Activated CD4-positive, alpha-beta memory T cell treated with anti-CD3 and anti-CD28 coated beads, Interleukin-2, amount 10 ng/mL, durations not matched to agents 7 days and 5 days (primary cell): ENCODE measurements around the gene CTU1. TPM values are rescaled to one million over a fixed set of nuclear protein-coding genes. Genes with fewer than 3 reads are reported as not detected.
A peak's percentile ranks its signal among the peaks of the same experiment; 100 is the strongest.

ENCODE experiments used
- CTCF ChIA-PET: fragments of 350-600 bp; sonication (Branson Sonifier 250); formaldehyde crosslinking; loops from one replicate; lab custom pipeline; 2021; ENCODE audit warnings: antibody characterized with exemption, inconsistent platforms; lab: Charles Lee
- POLR2A ChIA-PET: fragments of 350-600 bp; sonication (Branson Sonifier 250); formaldehyde crosslinking; loops from one replicate; lab custom pipeline; 2021; ENCODE audit warnings: antibody characterized with exemption; lab: Charles Lee
- DNase-seq: peaks from one replicate; pipeline ENCODE4 v3.0.0-alpha.2; 2020
- H3K27ac Mint-ChIP-seq: one replicate; pipeline ENCODE4 v1.8.0; 2021; ENCODE audit warnings: mild to moderate bottlenecking, mixed read lengths
- H3K27me3 Mint-ChIP-seq: one replicate; pipeline ENCODE4 v1.8.0; 2021; ENCODE audit warnings: mixed read lengths
- H3K36me3 Mint-ChIP-seq: one replicate; pipeline ENCODE4 v1.8.0; 2021; ENCODE audit warnings: low read depth, mixed read lengths
- H3K4me1 Mint-ChIP-seq: one replicate; pipeline ENCODE4 v1.8.0; 2021; ENCODE audit warnings: mixed read lengths
- H3K4me3 Mint-ChIP-seq: one replicate; pipeline ENCODE4 v1.8.0; 2021; ENCODE audit warnings: mild to moderate bottlenecking, mixed read lengths
- H3K9me3 Mint-ChIP-seq: one replicate; pipeline ENCODE4 v1.8.0; 2021; ENCODE audit warnings: mixed read lengths
- total RNA-seq, 2 experiments: library from RNA; stranded (reverse); gene quantifications; one replicate each; pipeline ENCODE4 v1.2.3, GENCODE V29; 2021

Gene CTU1
- total RNA-seq, 2 experiments from 2014 or later = 9.0 to 9.4 TPM

DNA sequence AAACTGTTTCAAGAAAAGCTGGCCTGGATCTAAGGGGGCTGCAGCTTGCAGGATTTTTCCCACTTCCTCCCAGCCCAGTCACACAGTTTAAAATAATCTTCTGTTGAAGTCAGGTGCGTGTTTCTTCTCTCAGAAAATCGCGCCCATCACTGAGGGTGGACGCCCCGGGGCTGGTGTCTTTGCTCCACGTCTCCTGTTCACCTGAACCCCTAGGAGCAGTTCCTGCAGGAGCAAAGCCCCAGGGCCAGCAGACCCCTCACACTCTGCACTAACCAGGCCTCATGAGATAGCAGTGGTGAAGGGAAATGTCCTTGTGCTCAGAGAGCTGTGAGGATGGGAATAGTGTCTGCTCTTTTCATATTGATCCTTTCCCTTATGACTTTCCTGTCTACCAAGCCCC, 33.0 kb upstream of the CTU1 start:
- H3K4me3 Mint-ChIP-seq = no peak overlapping the region
- no peaks in the 10 kb centered on the region for H3K9me3 Mint-ChIP-seq
- H3K4me1 Mint-ChIP-seq = peaks cover 11% of the 10 kb centered on the region
- H3K36me3 Mint-ChIP-seq = no peaks in the 10 kb centered on the region
- no peak for DNase-seq
- ChIA-PET POLR2A (no interaction called here), CTCF (no interaction called here)
- no peak overlapping the region for H3K27ac Mint-ChIP-seq
- H3K27me3 Mint-ChIP-seq = peaks cover 27% of the 10 kb centered on the region

DNA sequence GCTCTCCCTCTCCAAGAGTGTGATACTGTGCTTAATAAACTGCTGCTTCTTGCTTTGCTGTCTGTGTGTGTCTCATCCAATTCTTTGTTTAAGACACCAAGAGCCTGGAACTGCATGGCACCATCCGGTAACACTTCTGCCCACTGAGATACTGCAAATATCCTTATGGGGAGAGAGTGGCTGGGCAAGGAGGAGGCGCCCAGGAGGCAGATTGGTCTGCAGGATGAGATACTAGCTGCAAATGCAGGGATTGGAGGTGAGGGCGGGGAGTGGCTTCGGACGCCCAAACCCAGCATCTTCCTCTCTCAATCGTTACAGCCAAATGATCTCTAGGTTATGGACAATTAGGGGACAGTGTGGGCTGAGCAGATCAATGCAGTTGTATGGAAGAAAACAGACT, 32.2 kb upstream of the CTU1 start:
- ChIA-PET CTCF (no interaction called here), POLR2A (no interaction called here)

DNA sequence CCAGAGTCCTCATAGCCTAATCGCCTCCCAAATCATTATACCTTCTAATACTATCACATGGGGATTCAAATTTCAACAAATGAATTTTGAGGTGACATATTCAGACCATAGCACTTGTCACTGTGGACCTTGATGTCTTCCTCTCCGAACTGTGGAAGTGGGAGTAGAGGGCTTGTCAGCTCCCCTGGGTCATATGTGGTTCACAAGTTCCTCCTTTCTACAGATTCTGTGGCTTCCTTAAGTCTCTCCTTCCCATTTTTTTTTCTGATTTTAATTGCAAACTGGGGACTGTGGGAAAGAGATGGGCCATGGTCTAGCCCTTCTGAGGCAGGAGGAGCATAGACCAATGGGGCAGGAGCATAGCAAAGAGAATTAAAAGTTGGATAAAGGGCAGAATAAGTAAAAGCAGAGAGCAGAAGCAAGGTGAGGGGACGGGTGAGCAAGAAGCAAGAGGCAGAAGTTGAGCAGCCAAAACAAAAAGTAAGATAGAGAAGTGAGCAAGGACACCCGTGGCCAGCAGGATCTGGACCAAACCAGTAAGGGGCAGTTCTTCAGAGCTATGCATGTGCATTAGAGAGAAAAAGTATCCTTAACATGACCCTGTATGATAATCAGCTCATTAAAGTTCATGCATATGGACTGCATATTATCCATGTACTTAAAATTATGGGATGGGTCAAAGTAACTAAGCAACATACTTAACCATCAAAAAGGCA, 31.2 kb upstream of the CTU1 start:
- DNase-seq = no peak
- peaks cover 31% of the 10 kb centered on the region for H3K27me3 Mint-ChIP-seq
- H3K27ac Mint-ChIP-seq = no peak overlapping the region
- ChIA-PET POLR2A (no interaction called here), CTCF (no interaction called here)
- H3K36me3 Mint-ChIP-seq = no peaks in the 10 kb centered on the region
- H3K9me3 Mint-ChIP-seq = peaks cover 2% of the 10 kb centered on the region
- no peak overlapping the region for H3K4me3 Mint-ChIP-seq
- peaks cover 11% of the 10 kb centered on the region for H3K4me1 Mint-ChIP-seq

More for the DNA sequence above, 32.2 kb upstream of the CTU1 start:
- peaks cover 31% of the 10 kb centered on the region for H3K27me3 Mint-ChIP-seq
- peaks cover 11% of the 10 kb centered on the region for H3K4me1 Mint-ChIP-seq
- H3K4me3 Mint-ChIP-seq = no peak overlapping the region
- no peaks in the 10 kb centered on the region for H3K9me3 Mint-ChIP-seq
- H3K36me3 Mint-ChIP-seq = no peaks in the 10 kb centered on the region
- H3K27ac Mint-ChIP-seq = no peak overlapping the region
- no peak for DNase-seq

DNA sequence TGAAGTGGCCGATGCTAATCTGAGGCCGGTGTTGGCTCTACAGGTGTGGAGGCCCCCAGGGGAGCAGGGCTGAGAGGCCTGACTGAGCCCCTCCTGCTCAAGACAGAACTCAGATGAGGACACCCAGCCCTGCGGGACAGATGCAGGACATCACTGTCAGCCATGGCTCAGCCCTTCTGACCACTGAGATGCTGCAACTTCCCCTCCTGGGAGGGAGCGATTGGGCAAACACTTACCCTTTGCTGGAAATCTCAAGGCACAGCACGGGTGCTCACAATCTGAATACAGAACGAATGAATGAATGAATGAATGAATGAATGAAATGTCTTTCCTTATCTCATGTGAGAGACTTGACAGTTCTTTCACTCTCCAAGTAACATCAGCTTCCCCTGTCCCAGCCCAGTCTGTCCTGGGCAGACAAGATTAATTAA, 30.4 kb upstream of the CTU1 start:
- Mint-ChIP-seq H3K9me3 (peaks cover 2% of the 10 kb centered on the region), H3K36me3 (no peaks in the 10 kb centered on the region), H3K4me3 (no peak overlapping the region), H3K4me1 (peaks cover 11% of the 10 kb centered on the region), H3K27me3 (peaks cover 33% of the 10 kb centered on the region), H3K27ac (no peak overlapping the region)
- CTCF ChIA-PET = no interaction called here
- POLR2A ChIA-PET = no interaction called here
- DNase-seq = no peak

- Mint-ChIP-seq H3K36me3 (no peaks in the 10 kb centered on the region), H3K9me3 (peaks cover 2% of the 10 kb centered on the region), H3K4me3 (no peak overlapping the region), H3K27ac (no peak overlapping the region), H3K4me1 (peaks cover 11% of the 10 kb centered on the region), H3K27me3 (peaks cover 33% of the 10 kb centered on the region)
- CTCF ChIA-PET = no interaction called here
- no peak for DNase-seq
- POLR2A ChIA-PET = no interaction called here
Observed at GRCh38 chr19:51137792-51138425, 29.7 kb upstream of the CTU1 start.

DNA sequence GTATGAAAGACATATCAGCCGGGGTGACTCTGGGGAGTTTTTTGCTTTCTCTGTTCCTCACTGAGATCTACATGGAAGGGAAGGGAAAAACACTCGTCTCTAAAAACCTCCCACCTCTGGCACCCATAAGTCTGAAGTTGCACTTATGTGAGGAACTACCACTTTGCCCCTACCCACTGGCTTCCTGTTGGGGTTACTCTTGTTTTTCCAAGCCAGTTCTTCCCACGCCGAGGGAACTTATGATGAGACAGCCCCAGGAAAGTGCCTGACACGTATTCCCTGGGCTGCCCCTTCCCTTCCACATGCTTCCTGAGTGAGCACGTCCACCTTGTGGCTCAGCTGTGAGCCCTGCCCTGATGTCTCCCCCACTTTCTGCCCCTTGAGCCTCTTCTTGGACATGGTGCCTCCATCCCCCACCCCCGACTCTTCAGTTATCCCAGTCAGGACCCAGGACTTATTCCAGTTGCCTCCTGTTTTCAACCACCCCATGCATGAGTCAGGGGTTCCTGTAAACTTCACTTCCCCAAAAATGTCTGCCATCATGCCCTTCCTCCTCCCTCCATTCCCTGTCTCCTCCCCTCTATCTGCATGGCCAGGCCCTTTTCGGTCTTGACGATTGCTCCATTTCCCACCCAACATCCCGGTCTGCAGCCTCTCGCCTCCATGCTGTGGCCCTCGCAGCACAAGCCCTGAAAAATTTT, 28.8 kb upstream of the CTU1 start:
- ChIA-PET CTCF (no interaction called here), POLR2A (no interaction called here)
- no peak overlapping the region for H3K27ac Mint-ChIP-seq
- H3K27me3 Mint-ChIP-seq = peaks cover 33% of the 10 kb centered on the region
- H3K9me3 Mint-ChIP-seq = peaks cover 2% of the 10 kb centered on the region
- no peak for DNase-seq
- H3K4me3 Mint-ChIP-seq = no peak overlapping the region
- no peaks in the 10 kb centered on the region for H3K36me3 Mint-ChIP-seq
- peaks cover 18% of the 10 kb centered on the region for H3K4me1 Mint-ChIP-seq

DNA sequence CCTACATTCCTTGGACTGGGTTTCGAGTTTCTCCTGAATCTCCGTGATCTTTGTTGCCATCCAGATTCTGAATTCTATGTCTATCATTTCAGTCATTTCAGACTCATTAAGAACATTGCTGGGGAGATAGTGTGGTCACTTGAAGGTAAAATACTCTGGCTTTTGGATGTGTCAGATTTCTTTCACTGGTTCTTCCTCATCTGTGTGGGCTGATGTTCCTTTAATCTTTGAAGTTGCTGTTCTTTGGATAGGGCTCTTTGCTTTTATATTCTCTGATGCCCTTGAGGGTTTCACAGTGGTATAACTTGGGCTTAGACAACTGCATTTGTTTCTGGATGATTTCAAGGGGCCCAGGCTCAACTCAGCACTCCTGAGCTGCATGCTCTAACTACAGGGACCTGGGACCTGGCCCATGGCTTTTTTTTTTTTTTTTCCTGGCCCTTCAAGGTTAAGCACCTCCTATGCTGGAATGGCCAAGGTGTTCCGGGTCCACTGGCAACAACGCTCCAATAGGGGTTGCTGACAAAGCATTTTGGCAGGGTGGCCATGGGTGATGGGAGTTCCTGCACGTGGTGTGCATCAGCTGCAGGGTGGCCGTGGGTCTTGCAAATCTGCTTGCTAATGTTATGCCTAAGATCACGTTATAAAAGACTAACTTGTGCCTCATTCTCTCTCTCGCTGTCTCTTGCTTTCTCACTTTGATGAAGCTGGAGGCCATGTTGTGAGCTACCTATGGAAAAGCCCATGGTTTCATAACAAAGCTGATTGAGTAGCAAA, 28.0 kb upstream of the CTU1 start:
- Mint-ChIP-seq H3K27ac (no peak overlapping the region), H3K4me1 (peaks cover 24% of the 10 kb centered on the region), H3K27me3 (peaks cover 29% of the 10 kb centered on the region), H3K9me3 (peaks cover 2% of the 10 kb centered on the region), H3K36me3 (no peaks in the 10 kb centered on the region), H3K4me3 (no peak overlapping the region)
- DNase-seq = no peak
- CTCF ChIA-PET = interaction anchor here (0.7 to 1.6 kb wide), 2 partner anchors 9 to 39 kb away, joined by 3 to 4 read pairs; no protein-coding TSS in a partner anchor
- POLR2A ChIA-PET = no interaction called here

- H3K27ac Mint-ChIP-seq = no peak overlapping the region
- H3K36me3 Mint-ChIP-seq = no peaks in the 10 kb centered on the region
- peaks cover 26% of the 10 kb centered on the region for H3K27me3 Mint-ChIP-seq
- DNase-seq = no peak
- H3K4me3 Mint-ChIP-seq = no peak overlapping the region
- CTCF ChIA-PET = interaction anchor here (0.9 to 1.6 kb wide), 3 partner anchors 10 to 42 kb away, joined by 3 to 4 read pairs (median 4); no protein-coding TSS in a partner anchor
- peaks cover 34% of the 10 kb centered on the region for H3K4me1 Mint-ChIP-seq
- POLR2A ChIA-PET = no interaction called here
- H3K9me3 Mint-ChIP-seq = peaks cover 2% of the 10 kb centered on the region
Observed at GRCh38 chr19:51135004-51135403, 26.8 kb upstream of the CTU1 start.

DNA sequence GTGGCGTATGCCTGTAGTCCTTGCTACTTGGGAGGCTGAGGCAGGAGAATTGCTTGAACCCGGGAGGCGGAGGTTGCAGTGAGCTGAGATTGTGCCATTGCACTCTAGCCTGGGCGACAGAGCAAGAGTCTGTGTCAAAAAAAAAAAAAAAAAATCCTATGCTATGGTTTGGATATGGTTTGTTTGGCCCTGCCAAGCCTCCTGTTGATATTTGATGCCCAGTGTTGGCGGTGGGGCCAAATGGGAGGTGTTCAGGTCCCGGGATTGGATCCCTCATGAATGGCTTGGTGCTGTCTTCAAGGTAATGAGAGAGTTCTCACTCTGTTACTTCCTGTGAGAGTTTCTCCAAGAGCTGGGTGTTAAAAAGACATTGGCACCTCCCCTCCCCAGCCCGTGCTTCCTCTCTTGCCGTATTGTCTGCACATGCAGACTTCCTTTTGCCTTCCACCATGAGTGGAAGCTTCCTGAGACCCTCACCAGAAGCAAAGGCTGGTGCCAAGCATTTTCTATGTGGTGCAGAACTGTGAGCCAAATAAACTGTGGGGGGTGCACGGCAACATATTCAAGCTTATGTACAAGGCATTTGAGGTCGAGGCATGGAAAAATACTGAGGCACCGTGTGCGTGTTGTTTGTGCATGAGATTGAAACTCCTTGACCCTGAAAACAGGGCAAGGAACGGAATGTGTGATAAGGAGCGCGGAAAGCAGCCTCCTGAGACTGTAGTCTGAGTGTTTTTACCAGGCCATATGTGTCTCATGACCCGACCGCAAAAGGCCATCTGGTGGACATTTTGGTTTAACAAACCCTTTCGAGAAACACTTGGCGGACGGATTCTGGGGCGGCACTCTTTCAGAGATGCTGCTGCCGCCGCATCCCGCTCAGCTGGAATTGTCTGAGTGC, 23.8 kb upstream of the CTU1 start:
- Mint-ChIP-seq H3K4me3 (peak overlapping the region; percentile 26), H3K36me3 (no peaks in the 10 kb centered on the region), H3K4me1 (peaks cover 51% of the 10 kb centered on the region), H3K27me3 (peaks cover 19% of the 10 kb centered on the region), H3K27ac (peak overlapping the region; percentile 72), H3K9me3 (peaks cover 2% of the 10 kb centered on the region)
- CTCF ChIA-PET = interaction anchor here (1.1 to 1.5 kb wide), 3 partner anchors 20 to 127 kb away, joined by 3 read pairs; no protein-coding TSS in a partner anchor
- DNase-seq = peak; percentile 50
- POLR2A ChIA-PET = interaction anchor here (0.6 to 1.3 kb wide), 2 partner anchors 9 to 313 kb away, joined by 3 read pairs; no protein-coding TSS in a partner anchor

DNA sequence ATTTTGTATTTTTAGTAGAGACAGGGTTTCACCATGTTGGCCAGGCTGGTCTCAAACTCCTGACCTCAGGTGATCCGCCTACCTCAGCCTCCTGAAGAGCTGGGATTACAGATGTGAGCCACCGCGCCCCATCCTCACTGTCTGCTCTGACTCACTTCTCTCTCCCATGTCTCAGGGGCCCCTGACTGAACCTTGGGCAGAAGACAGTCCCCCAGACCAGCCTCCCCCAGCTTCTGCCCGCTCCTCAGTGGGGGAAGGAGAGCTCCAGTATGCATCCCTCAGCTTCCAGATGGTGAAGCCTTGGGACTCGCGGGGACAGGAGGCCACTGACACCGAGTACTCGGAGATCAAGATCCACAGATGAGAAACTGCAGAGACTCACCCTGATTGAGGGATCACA, 21.5 kb upstream of the CTU1 start:
- Mint-ChIP-seq H3K27ac (no peak overlapping the region), H3K9me3 (no peaks in the 10 kb centered on the region), H3K27me3 (peaks cover 15% of the 10 kb centered on the region), H3K4me1 (peaks cover 61% of the 10 kb centered on the region), H3K4me3 (no peak overlapping the region), H3K36me3 (no peaks in the 10 kb centered on the region)
- CTCF ChIA-PET = no interaction called here
- no peak for DNase-seq
- POLR2A ChIA-PET = interaction anchor here (1.2 kb wide), 1 partner anchor 19 kb away, joined by 3 read pairs; no protein-coding TSS in a partner anchor

- Mint-ChIP-seq H3K9me3 (no peaks in the 10 kb centered on the region), H3K27ac (no peak overlapping the region), H3K4me3 (no peak overlapping the region), H3K27me3 (peaks cover 13% of the 10 kb centered on the region), H3K4me1 (peaks cover 76% of the 10 kb centered on the region), H3K36me3 (no peaks in the 10 kb centered on the region)
- POLR2A ChIA-PET = no interaction called here
- CTCF ChIA-PET = interaction anchor here (0.6 to 1.2 kb wide), 3 partner anchors 17 to 31 kb away, joined by 3 to 4 read pairs (median 3); no protein-coding TSS in a partner anchor
- no peak for DNase-seq
Observed at GRCh38 chr19:51128227-51128626, 20.0 kb upstream of the CTU1 start.

DNA sequence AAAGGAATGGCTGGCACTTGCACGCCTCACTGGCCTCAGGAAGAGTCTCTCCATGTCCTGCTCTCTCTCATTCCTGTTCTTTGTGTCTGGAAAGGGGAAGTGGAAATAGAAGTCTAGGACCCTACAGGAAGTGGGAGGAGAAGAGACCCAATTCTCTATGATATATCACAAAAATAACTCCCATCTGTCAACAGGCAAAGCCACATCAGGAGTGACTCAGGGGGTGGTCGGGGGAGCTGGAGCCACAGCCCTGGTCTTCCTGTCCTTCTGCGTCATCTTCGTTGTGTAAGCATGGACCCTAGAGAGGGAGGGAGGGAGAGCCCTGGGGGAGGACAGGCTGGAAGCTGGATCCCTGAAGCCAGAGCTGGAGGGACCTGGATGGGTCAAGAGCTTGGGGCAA, 19.5 kb upstream of the CTU1 start:
- ChIA-PET CTCF (interaction anchor here (1.2 kb wide), 1 partner anchor 30 kb away, joined by 4 read pairs; no protein-coding TSS in a partner anchor), POLR2A (no interaction called here)
- Mint-ChIP-seq H3K27me3 (peaks cover 13% of the 10 kb centered on the region), H3K4me1 (peaks cover 81% of the 10 kb centered on the region), H3K36me3 (no peaks in the 10 kb centered on the region), H3K27ac (no peak overlapping the region), H3K4me3 (no peak overlapping the region), H3K9me3 (no peaks in the 10 kb centered on the region)
- no peak for DNase-seq
